Measurements from ENCODE around the gene ZDHHC18.
"Not testable (repeated sequence)": the region's sequence is repeated elsewhere in the genome, so short reads cannot be mapped to it uniquely, and the experiment has no call there.

ZDHHC18 gene

DNA sequence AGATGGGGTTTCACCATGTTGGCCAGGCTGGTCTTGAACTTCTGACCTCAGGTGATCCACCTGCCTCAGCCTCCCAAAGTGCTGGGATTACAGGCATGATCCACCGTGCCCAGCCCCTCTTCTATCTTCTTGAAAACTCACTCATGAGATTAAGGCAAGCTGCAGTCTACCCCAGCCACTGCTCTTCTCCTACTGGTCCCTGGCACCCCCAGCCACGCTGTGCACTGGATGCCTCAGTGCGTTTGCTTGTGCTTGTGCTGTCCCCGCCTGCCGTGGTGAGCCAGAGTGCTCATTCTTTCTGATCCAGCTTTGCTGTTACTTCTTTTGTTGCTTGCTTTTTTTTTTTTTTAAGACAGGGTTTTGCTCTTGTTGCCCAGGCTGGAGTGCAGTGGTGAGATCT is 11.2 kb downstream of the ZDHHC18 start:
- CTCF ChIA-PET = interaction anchor here (0.6 to 0.7 kb wide), 2 partner anchors 28 to 249 kb away, joined by 3 to 5 read pairs; no protein-coding TSS in a partner anchor
- H3K9me3 ChIP-seq (ENCODE audit: control insufficient read depth, insufficient read depth, low read depth, low read length); H3K4me1 ChIP-seq (ENCODE audit: control insufficient read depth, insufficient read depth, low read length); H3K27ac ChIP-seq (ENCODE audit: extremely low read depth, low read depth, low read length); H3K4me3 ChIP-seq (ENCODE audit: low read depth, low read length): not testable (repeated sequence)
- H3K36me3 ChIP-seq (ENCODE audit: control insufficient read depth in 2 of 2, insufficient read depth in 1 of 2, low read length in 2 of 2) = peaks cover 26 to 86% of the 10 kb centered on the region in 2 experiments
- peak; percentile 51 for TF ChIP-seq ZNF623 (tag by site-specific recombination; IDR thresholded peaks at IDR 0.05)
- POLR2A ChIA-PET = interaction anchor here (0.6 kb wide), 1 partner anchor 33 kb away, joined by 4 read pairs; no protein-coding TSS in a partner anchor

DNA sequence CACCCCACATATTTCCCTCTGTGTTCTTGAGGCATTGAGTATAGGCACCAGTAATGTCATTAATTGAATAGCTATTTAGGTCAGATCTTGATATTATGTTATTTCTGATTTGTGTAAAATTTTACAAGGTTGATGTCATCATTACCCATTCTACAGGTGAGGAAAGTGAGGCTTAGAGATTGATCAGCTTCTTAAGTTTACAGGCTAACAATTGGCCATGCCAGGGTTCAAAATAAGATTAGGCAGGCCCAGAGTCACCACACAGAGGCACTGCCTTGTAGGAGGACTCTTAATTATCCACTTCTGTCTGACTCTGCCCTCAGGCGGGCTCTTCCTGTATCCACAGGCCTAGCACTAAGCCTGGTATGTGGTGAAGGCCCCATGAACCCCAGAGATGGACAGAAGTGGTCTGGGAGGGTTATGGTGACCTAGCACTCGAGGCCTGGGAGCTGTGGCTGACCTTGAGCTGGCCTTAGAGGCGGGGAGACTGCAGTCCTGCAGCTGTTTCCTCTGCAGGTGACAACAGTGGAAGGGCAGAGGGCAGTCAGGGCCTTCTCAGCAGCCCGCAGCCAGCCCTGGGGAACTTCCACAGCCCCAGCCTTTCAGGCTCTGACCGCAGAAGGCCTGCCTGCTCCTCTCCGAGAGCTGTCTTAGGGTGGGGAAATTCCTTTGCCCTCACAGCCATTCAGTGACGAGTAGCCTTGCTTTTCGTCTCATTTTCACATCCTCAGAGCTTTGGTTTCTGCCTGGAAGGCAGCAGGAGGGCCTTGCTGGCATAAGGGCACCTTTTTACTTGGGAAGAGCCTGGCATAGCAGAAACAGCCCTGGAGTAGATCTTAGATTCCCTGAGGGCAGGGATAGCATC is 12.2 kb downstream of the ZDHHC18 start:
- Histone ChIP-seq H3K4me1 (ENCODE audit: control insufficient read depth, insufficient read depth, low read length) (no peaks in the 10 kb centered on the region), H3K4me3 (ENCODE audit: low read depth, low read length) (no peak overlapping the region), H3K27ac (ENCODE audit: extremely low read depth, low read depth, low read length) (no peak overlapping the region), H3K9me3 (ENCODE audit: control insufficient read depth, insufficient read depth, low read depth, low read length) (no peaks in the 10 kb centered on the region), H3K36me3 (ENCODE audit: control insufficient read depth in 2 of 2, insufficient read depth in 1 of 2, low read length in 2 of 2) (peaks cover 22 to 85% of the 10 kb centered on the region in 2 experiments)
- TF ChIP-seq KLF8 (tag by site-specific recombination; IDR thresholded peaks at IDR 0.05) = no peak
- TF ChIP-seq ZNF184 (tag by site-specific recombination; IDR thresholded peaks at IDR 0.05) = no peak
- TF ChIP-seq ZNF10 (tag by site-specific recombination; IDR thresholded peaks at IDR 0.05) = no peak
- no peak for TF ChIP-seq GLIS1 (tag by site-specific recombination; IDR thresholded peaks at IDR 0.05)
- no peak for TF ChIP-seq ZSCAN23 (tag by site-specific recombination; IDR thresholded peaks at IDR 0.05)
- no peak for TF ChIP-seq ZNF571 (tag by site-specific recombination; IDR thresholded peaks at IDR 0.05)
- no peak for TF ChIP-seq ZNF426 (tag by site-specific recombination; IDR thresholded peaks at IDR 0.05)
- TF ChIP-seq OSR2 (tag by site-specific recombination; IDR thresholded peaks at IDR 0.05) = no peak
- POLR2A ChIA-PET = interaction anchor here (0.6 kb wide), 1 partner anchor 32 kb away, joined by 4 read pairs; no protein-coding TSS in a partner anchor
- CTCF ChIA-PET = interaction anchor here (0.5 to 0.7 kb wide), 2 partner anchors 9 to 368 kb away, joined by 3 read pairs; no protein-coding TSS in a partner anchor

DNA sequence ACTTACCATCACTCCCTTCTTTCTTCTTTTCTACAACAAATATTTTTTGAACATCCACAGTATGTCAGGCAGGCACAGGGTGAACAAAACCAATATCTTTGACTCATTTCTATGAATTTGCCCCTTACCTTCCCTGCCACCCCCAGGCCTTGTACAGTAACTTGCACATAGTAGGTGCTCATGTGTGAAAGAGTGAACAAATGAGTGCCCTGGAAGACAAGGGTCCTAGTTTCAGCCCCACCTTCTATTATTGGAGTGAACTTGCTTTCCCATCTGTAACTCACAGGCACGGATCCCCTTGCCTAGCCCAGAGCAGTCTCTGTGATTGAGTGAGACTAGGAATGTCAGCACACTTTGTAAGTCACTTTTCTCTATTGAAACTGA is 12.8 kb downstream of the ZDHHC18 start:
- ChIA-PET CTCF (interaction anchor here (0.5 to 0.7 kb wide), 2 partner anchors 8 to 369 kb away, joined by 3 read pairs; no protein-coding TSS in a partner anchor), POLR2A (no interaction called here)
- Histone ChIP-seq H3K4me1 (ENCODE audit: control insufficient read depth, insufficient read depth, low read length) (no peaks in the 10 kb centered on the region), H3K27ac (ENCODE audit: extremely low read depth, low read depth, low read length) (no peak overlapping the region), H3K36me3 (ENCODE audit: control insufficient read depth in 2 of 2, insufficient read depth in 1 of 2, low read length in 2 of 2) (peaks cover 22 to 84% of the 10 kb centered on the region in 2 experiments), H3K9me3 (ENCODE audit: control insufficient read depth, insufficient read depth, low read depth, low read length) (no peaks in the 10 kb centered on the region), H3K4me3 (ENCODE audit: low read depth, low read length) (no peak overlapping the region)
- TF ChIP-seq, protein P1, sequence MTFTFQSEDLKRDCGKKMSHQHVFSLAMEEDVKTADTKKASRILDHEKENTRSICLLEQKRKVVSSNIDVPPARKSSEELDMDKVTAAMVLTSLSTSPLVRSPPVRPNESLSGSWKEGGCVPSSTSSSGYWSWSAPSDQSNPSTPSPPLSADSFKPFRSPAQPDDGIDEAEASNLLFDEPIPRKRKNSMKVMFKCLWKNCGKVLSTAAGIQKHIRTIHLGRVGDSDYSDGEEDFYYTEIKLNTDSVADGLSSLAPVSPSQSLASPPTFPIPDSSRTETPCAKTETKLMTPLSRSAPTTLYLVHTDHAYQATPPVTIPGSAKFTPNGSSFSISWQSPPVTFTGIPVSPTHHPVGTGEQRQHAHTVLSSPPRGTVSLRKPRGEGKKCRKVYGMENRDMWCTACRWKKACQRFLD (tag by site-specific recombination; IDR thresholded peaks at IDR 0.05) = no peak
- TF ChIP-seq, protein P2, sequence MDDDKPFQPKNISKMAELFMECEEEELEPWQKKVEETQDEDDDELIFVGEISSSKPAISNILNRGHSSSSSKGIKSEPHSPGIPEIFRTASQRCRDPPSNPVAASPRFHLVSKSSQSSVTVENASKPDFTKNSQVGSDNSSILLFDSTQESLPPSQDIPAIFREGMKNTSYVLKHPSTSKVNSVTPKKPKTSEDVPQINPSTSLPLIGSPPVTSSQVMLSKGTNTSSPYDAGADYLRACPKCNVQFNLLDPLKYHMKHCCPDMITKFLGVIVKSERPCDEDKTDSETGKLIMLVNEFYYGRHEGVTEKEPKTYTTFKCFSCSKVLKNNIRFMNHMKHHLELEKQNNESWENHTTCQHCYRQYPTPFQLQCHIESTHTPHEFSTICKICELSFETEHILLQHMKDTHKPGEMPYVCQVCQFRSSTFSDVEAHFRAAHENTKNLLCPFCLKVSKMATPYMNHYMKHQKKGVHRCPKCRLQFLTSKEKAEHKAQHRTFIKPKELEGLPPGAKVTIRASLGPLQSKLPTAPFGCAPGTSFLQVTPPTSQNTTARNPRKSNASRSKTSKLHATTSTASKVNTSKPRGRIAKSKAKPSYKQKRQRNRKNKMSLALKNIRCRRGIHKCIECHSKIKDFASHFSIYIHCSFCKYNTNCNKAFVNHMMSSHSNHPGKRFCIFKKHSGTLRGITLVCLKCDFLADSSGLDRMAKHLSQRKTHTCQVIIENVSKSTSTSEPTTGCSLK (tag by site-specific recombination; IDR thresholded peaks at IDR 0.05) = no peak
- TF ChIP-seq ZNF248 (tag by site-specific recombination; IDR thresholded peaks at IDR 0.05) (no peak), ZNF416 (tag by site-specific recombination; IDR thresholded peaks at IDR 0.05) (no peak), SETDB1 (IDR thresholded peaks at IDR 0.05; ENCODE audit: insufficient read length, low read length) (no peak), ZNF391 (tag by site-specific recombination; IDR thresholded peaks at IDR 0.05; ENCODE audit: borderline replicate concordance, low read depth) (no peak), GLI4 (tag by site-specific recombination; IDR thresholded peaks at IDR 0.05) (no peak), ZNF157 (tag by site-specific recombination; IDR thresholded peaks at IDR 0.05) (no peak), ZNF561 (tag by site-specific recombination; IDR thresholded peaks at IDR 0.05; ENCODE audit: borderline replicate concordance) (no peak), ZNF555 (tag by site-specific recombination; conservative IDR thresholded peaks at IDR 0.05) (no peak), KLF9 (tag by site-specific recombination; IDR thresholded peaks at IDR 0.05; ENCODE audit: low read depth) (no peak), GLIS2 (tag by site-specific recombination; IDR thresholded peaks at IDR 0.05) (no peak)
- TF ChIP-seq, protein P3, sequence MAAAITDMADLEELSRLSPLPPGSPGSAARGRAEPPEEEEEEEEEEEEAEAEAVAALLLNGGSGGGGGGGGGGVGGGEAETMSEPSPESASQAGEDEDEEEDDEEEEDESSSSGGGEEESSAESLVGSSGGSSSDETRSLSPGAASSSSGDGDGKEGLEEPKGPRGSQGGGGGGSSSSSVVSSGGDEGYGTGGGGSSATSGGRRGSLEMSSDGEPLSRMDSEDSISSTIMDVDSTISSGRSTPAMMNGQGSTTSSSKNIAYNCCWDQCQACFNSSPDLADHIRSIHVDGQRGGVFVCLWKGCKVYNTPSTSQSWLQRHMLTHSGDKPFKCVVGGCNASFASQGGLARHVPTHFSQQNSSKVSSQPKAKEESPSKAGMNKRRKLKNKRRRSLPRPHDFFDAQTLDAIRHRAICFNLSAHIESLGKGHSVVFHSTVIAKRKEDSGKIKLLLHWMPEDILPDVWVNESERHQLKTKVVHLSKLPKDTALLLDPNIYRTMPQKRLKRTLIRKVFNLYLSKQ (tag by site-specific recombination; IDR thresholded peaks at IDR 0.05; ENCODE audit: borderline replicate concordance) = no peak
- TF ChIP-seq, protein P4, sequence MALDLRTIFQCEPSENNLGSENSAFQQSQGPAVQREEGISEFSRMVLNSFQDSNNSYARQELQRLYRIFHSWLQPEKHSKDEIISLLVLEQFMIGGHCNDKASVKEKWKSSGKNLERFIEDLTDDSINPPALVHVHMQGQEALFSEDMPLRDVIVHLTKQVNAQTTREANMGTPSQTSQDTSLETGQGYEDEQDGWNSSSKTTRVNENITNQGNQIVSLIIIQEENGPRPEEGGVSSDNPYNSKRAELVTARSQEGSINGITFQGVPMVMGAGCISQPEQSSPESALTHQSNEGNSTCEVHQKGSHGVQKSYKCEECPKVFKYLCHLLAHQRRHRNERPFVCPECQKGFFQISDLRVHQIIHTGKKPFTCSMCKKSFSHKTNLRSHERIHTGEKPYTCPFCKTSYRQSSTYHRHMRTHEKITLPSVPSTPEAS (tag by site-specific recombination; IDR thresholded peaks at IDR 0.05) = no peak
- TF ChIP-seq, protein P5, sequence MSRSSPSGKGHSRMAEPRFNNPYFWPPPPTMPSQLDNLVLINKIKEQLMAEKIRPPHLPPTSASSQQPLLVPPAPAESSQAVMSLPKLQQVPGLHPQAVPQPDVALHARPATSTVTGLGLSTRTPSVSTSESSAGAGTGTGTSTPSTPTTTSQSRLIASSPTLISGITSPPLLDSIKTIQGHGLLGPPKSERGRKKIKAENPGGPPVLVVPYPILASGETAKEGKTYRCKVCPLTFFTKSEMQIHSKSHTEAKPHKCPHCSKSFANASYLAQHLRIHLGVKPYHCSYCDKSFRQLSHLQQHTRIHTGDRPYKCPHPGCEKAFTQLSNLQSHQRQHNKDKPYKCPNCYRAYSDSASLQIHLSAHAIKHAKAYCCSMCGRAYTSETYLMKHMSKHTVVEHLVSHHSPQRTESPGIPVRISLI (tag by site-specific recombination; IDR thresholded peaks at IDR 0.05) = no peak

Data from HEK293 (cell line).